ENCODE results near the gene FEM1B.

DNA sequence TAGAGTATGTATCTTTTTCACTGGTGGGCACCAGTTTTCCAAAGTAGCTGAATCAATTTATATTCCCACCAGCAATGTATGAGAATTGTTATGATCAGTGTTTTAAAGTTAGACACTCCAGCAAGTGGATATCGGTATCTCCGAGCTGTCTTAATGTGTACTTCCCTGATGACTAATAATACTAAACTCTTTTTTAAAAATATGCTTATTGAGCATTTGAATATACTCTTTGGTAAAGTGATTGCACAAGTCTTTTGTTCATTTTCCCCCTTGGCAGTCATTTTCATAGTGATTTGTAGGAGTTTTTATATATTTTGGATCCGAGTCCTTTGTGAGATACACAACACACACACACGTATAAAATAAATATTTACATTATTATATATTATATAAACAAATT lies 12.5 kb upstream of the FEM1B start:
- no peak for TF ChIP-seq ZBTB26 (tag by site-specific recombination; optimal IDR thresholded peaks at IDR 0.05)
- TF ChIP-seq, protein P1, sequence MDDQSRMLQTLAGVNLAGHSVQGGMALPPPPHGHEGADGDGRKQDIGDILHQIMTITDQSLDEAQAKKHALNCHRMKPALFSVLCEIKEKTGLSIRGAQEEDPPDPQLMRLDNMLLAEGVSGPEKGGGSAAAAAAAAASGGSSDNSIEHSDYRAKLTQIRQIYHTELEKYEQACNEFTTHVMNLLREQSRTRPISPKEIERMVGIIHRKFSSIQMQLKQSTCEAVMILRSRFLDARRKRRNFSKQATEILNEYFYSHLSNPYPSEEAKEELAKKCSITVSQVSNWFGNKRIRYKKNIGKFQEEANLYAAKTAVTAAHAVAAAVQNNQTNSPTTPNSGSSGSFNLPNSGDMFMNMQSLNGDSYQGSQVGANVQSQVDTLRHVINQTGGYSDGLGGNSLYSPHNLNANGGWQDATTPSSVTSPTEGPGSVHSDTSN (CRISPR knock-in tag; IDR thresholded peaks at IDR 0.05) = no peak
- no peak for TF ChIP-seq YY1 (tag by site-specific recombination; IDR thresholded peaks at IDR 0.05)
- TF ChIP-seq ZNF473 (tag by site-specific recombination; IDR thresholded peaks at IDR 0.05) = no peak
